ENCODE data around the gene ATRNL1.

- TF ChIP-seq, protein P1, sequence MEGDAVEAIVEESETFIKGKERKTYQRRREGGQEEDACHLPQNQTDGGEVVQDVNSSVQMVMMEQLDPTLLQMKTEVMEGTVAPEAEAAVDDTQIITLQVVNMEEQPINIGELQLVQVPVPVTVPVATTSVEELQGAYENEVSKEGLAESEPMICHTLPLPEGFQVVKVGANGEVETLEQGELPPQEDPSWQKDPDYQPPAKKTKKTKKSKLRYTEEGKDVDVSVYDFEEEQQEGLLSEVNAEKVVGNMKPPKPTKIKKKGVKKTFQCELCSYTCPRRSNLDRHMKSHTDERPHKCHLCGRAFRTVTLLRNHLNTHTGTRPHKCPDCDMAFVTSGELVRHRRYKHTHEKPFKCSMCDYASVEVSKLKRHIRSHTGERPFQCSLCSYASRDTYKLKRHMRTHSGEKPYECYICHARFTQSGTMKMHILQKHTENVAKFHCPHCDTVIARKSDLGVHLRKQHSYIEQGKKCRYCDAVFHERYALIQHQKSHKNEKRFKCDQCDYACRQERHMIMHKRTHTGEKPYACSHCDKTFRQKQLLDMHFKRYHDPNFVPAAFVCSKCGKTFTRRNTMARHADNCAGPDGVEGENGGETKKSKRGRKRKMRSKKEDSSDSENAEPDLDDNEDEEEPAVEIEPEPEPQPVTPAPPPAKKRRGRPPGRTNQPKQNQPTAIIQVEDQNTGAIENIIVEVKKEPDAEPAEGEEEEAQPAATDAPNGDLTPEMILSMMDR (IDR thresholded peaks at IDR 0.05; ENCODE audit: poor library complexity), result no peak
- TF ChIP-seq EZH2 (IDR thresholded peaks at IDR 0.05; ENCODE audit: borderline replicate concordance) (no peak), EZH2phosphoT487 (IDR thresholded peaks at IDR 0.05; ENCODE audit: low read depth, severe bottlenecking, unreplicated experiment) (no peak)
Measured at GRCh38 chr10:115867305-115867704, 774.1 kb downstream of the ATRNL1 start.

All from hepatocyte (in vitro differentiated cells).